T-helper 2 cell (primary cell): ENCODE measurements around the gene APOL3.
"Not testable (repeated sequence)": the region's sequence is repeated elsewhere in the genome, so short reads cannot be mapped to it uniquely, and the experiment has no call there.

Source experiments
- DNase-seq, 5 experiments: peaks; one replicate each; pipeline versions ENCODE4 v3.0.0 to v3.0.0-alpha.2; 2012 to 2022

The APOL3 gene

GRCh38 chr22:36134182-36134581 lies 26.4 kb downstream of the APOL3 start:
- DNase-seq: peak in 1 of 5 experiments; percentile 8

DNA sequence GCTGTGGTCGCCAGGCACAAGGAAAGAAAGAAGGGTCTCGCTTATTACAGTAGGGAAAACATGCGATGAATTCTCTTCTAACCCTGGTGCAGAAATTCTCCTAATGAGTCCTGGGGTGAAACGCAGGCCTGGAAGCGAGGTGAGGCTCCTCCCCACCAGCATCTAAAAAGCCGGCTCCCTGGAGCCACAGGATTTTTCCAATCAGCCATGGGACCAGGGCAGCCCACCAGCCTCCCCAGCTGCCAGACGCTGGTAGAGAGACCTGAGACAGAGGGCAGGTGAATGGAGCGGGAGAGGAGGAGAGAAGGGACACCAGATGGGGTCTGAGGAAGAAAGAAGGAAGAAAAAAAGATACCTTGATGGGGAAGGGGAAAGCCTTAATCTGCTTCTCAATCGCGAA lies 28.6 kb downstream of the APOL3 start:
- no peak for DNase-seq

DNA sequence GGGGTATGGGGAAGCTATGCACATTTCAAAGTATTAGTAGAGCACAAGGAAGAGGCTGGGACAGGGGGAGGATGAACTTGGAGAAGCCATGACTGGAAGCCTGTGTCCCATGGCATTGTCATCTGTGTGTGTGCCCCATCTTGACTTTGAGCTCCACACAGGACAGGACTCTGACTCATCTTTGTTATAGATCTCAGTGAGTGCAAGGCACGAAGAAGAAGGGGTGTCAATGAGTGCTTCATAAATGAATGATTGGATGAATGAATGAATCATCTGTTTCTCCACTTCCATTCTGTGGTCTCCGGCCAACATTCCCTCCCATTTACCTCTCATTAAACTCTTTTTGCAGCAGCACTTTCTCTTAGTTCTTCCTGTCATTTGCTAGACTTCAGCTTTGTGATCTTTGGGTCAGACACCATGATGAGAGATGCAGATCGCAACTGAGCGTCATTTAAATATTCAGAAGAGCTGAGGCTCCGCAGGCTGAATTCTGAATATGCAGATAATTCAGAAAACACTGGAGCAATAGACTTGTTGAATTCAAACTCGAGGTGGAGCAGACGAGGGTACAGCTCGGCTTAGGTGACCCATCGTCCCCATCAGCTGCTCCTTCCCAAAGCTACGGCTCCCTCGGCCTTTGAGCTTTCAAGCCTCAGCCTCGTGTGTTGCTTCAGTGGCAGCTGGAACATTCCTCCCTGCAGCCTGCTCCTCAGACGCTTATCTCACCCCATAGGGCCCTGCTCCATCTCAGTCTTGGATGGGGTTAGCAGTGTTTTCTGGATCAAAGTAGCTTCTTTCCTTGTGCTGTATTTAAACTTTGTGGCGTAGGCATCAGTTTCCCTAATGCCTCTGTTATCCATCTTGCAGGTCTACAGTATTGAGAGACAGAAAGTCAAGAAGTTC lies 30.8 kb downstream of the APOL3 start:
- DNase-seq: no peak

GRCh38 chr22:36129071-36129470 lies 31.5 kb downstream of the APOL3 start:
- DNase-seq: no peak

GRCh38 chr22:36125994-36126531 lies 34.5 kb downstream of the APOL3 start:
- DNase-seq: no peak

DNA sequence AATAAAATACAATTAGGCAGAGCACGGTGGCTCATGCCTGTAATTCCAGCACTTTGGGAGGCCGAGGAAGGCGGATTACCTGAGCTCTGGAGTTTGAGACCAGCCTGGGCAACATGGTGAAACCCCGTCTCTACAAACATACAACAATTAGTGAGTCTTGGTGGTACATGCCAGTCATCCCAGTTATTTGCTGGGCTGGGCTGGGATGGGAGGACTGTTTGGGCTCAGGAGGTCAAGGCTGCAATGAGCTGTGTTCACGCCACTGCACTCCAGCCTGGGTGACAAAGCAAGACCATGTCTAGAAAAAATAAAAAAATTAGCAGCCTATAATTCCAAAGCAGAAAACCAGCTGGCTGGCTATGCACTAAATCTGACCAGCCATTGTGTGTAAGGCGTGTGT lies 35.1 kb downstream of the APOL3 start:
- DNase-seq: no peak

DNA sequence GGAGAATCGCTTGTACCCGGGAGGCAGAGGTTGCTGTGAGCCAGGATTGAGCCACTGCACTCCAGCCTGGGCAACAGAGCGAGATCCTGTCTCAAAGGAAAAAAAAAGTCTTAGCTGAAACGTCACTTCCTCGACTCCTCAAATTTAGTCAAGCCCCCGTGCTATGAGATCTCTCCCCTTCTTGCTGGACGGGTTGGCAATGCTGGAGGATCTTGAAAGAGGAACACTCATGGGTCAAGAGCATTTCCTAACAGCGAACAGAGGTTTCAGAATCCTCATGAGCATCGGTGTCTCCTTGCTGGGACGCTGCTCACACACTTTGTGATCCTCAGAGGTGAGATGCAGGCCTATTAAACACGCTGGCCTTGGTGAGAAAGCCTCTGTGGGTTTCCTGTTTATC lies 35.9 kb downstream of the APOL3 start:
- DNase-seq: no peak

GRCh38 chr22:36123673-36124630 lies 36.6 kb downstream of the APOL3 start:
- peak; percentile 80 to 96 (median 85) for DNase-seq

- not testable (repeated sequence) for DNase-seq
These were observed 39.8 kb downstream of the APOL3 start for GRCh38 chr22:36120621-36121351.

- no peak for DNase-seq
These were observed 43.5 kb downstream of the APOL3 start for GRCh38 chr22:36117053-36117554.

DNA sequence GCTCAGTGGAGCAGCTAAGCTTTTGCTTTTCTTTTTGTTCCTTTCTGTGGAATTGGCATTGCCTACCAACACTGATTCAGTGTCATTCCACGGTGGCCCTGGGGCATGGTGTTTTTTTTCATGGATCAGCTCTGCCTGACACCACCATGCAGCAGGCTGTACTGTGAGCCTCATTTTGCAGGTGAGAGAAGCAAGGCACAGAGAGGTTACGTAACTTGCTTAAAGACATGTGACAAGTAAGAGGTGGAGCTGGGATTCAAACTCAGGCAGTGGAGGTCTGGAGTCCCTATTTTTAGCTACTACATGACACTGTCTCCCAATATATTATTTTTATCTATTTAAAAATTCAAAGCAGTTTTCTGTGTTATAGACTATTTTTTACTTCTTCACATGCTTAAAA lies 44.4 kb downstream of the APOL3 start:
- DNase-seq: no peak

GRCh38 chr22:36113121-36113520 lies 47.4 kb downstream of the APOL3 start:
- no peak for DNase-seq

GRCh38 chr22:36111316-36111715 lies 49.2 kb downstream of the APOL3 start:
- no peak for DNase-seq

- no peak for DNase-seq
These were observed 50.2 kb downstream of the APOL3 start for GRCh38 chr22:36110306-36110881.

DNA sequence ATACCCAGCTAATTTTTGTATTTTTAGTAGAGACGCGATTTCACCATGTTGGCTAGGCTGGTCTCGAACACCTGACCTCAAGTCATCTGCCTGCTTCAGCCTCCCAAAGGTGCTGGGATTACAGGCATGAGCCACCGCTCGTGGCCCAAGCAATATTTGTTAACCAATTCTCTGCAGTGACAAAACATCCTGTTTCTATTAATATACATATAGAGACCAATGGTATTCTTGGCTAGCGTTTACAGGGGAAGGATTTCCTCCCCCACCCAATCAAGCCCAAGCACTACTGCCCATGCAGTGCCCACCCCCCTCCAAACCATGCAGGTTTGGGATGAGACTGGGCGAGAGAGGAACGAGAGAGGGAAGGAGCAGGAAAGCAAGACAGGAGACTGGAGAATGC lies 53.1 kb downstream of the APOL3 start:
- no peak for DNase-seq

GRCh38 chr22:36106910-36107309 lies 53.6 kb downstream of the APOL3 start:
- no peak for DNase-seq

DNA sequence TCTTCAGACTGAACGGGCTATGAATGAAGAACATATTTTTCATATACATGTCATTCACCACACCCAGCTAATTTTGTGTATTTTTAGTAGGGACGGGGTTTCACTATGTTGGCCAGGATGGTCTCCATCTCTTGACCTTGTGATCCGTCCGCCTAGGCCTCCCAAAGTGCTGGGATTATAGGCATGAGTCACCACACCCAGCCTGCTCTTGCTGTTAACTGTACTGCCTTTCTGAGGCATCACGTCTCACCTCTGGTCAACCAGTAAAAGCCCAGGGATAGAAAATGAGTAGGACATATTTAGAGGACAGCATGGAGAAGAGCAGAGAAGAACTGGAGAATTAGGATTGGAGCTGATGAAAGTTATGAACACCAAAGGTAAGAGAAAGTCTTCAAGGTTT lies 55.6 kb downstream of the APOL3 start:
- DNase-seq: no peak

DNA sequence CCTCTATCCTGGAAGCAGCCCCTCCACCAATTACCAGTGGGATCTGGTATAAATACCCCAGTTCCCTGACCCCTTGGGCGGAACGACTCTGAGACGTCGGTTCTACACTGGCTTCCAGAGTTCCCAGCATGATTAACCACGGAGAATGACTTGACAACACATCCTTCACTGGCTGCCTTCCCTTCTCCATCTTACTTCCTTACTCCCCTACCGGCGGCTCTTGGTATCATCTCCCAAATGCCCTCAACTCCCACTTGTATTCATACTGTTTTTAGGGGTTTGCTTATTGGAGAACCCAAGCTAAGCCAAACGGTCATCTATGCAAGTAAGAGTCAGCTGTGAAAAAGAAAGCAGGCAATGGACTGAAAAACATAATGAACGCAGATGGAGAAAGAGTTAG lies 56.1 kb downstream of the APOL3 start:
- no peak for DNase-seq

DNA sequence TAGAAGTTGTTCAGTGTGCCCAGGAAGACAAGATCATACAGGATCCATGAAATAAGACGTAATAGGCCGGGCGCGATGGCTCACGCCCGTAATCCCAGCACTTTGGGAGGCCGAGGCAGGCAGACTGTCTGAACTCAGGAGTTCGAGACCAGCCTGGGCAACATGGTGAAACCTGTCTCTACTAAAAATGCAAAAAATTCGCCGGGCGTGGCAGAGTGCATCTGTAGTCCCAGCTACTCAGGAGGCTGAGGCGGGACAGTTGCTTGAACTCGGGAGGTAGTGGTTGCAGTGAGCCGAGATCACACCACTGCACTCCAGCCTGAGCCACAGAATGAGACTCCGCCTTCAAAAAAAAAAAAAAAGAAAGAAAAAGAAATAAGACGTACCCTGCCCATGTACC lies 56.7 kb downstream of the APOL3 start:
- no peak for DNase-seq

DNA sequence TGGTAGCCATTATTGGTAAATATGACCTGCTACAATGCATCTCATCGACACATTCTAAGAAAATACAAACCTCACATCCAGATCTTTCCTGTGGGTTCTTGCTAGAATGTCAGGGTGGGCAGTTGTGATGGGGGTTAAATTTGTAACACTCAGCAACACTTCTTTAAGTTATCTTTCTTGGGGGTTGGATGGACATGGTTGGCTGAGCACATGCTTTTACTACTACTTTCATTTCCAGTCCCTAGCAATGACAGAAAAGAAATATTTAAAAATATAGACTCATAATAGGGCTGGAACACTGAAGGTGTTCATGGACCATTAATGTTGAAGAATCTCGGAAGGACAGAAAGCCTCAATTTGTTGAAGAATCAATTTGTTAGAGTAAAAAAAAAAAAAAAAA lies 57.6 kb downstream of the APOL3 start:
- DNase-seq: no peak

DNA sequence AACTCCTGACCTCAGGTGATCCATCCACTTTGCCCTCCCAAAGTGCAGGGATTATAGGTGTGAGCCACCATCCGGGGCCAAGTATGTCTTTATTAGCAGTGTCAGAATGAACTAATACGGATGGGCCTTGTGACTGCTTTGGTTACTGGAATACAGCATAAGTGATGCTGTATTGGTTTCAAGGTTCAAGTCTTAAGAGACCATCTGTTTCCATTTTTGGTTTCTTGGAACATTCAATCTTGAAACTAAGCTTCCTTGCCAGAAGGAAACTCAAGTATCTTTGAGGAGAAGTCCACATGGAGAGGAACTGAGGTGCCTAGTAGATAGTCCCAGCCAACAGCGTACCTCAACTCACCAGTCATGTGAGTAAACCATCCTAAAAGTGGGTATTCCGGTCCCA lies 58.8 kb downstream of the APOL3 start:
- DNase-seq: no peak

GRCh38 chr22:36100908-36101307 lies 59.6 kb downstream of the APOL3 start:
- not testable (repeated sequence) for DNase-seq
